Breast epithelium (tissue), 3 donors: Measurements from ENCODE around the gene FECH.

Experiments used
- CTCF ChIP-seq, 3 donors: fragments of 450-650 bp; IDR thresholded peaks; one replicate each; pipeline ENCODE4 v1.5.1; 2016 to 2017; ENCODE audit warnings: antibody characterized with exemption in 3 of 3, mild to moderate bottlenecking in 3 of 3, moderate library complexity in 3 of 3
- POLR2A ChIP-seq: fragments of 450-650 bp; IDR thresholded peaks from one replicate; pipeline ENCODE4 v1.6.1; 2016; ENCODE audit warnings: antibody characterized with exemption, mild to moderate bottlenecking, moderate library complexity

- TF ChIP-seq CTCF (IDR thresholded peaks at IDR 0.05) (no peak), POLR2A (no peak)
These were observed 11.0 kb downstream of the FECH start for GRCh38 chr18:57575542-57575941.
